HG03280 (cell line): ENCODE results near the gene COX8A.
"Not testable (repeated sequence)": the region's sequence is repeated elsewhere in the genome, so short reads cannot be mapped to it uniquely, and the experiment has no call there.

Experiments used
- ATAC-seq: cut with Tn5 transposase; IDR thresholded peaks from one replicate; pipeline ENCODE4 v1.9.1; 2021; ENCODE audit warnings: mild to moderate bottlenecking, moderate library complexity; ENCODE audit not compliant: unreplicated experiment

COX8A gene

GRCh38 chr11:63966444-63966843 is 8.0 kb upstream of the COX8A start:
- ATAC-seq, result no peak

GRCh38 chr11:63969461-63969860 is 5.0 kb upstream of the COX8A start:
- no peak for ATAC-seq

GRCh38 chr11:63970902-63971301 is 3.5 kb upstream of the COX8A start:
- ATAC-seq, result no peak

GRCh38 chr11:63973912-63974258 is 535 bp upstream of the COX8A start:
- ATAC-seq, result not testable (repeated sequence)

- ATAC-seq, result no peak
Observed at GRCh38 chr11:63978551-63979239, 4.3 kb downstream of the COX8A start.

GRCh38 chr11:63979426-63979825 is 5.0 kb downstream of the COX8A start:
- no peak for ATAC-seq

- peak; percentile 30 for ATAC-seq
Observed at GRCh38 chr11:63985812-63986155, 11.4 kb downstream of the COX8A start.

GRCh38 chr11:63986156-63986931 is 11.9 kb downstream of the COX8A start, which contains the start of gene OTUB1:
Gene OTUB1, plus strand, starts transcription at chr11:63986438. Its CDS starts 19 bp downstream, at chr11:63986457.
- ATAC-seq, result peak; percentile 85

GRCh38 chr11:63986932-63987513 is 12.6 kb downstream of the COX8A start:
- no peak for ATAC-seq

GRCh38 chr11:63991558-63991957 is 17.1 kb downstream of the COX8A start:
- ATAC-seq, result no peak

GRCh38 chr11:63993100-63993499 is 18.7 kb downstream of the COX8A start:
- ATAC-seq, result no peak

- no peak for ATAC-seq
Observed at GRCh38 chr11:63993993-63994392, 19.6 kb downstream of the COX8A start.

- no peak for ATAC-seq
Observed at GRCh38 chr11:63996512-63996911, 22.1 kb downstream of the COX8A start.

GRCh38 chr11:63997104-63997700 is 22.8 kb downstream of the COX8A start:
- no peak for ATAC-seq

- no peak for ATAC-seq
Observed at GRCh38 chr11:63997801-63998337, 23.4 kb downstream of the COX8A start.

GRCh38 chr11:63998558-63999348 is 24.3 kb downstream of the COX8A start:
- no peak for ATAC-seq

- ATAC-seq, result no peak
Observed at GRCh38 chr11:63999349-64000025, 25.1 kb downstream of the COX8A start.

GRCh38 chr11:64000026-64000739 is 25.8 kb downstream of the COX8A start:
- no peak for ATAC-seq

- no peak for ATAC-seq
Observed at GRCh38 chr11:64000740-64001483, 26.5 kb downstream of the COX8A start.
